AML-193 (cell line): Measurements from ENCODE around the gene ASB4.
"Not testable (repeated sequence)": the region's sequence is repeated elsewhere in the genome, so short reads cannot be mapped to it uniquely, and the experiment has no call there.

Experiments
- DNase-seq, 2 experiments: peaks; one replicate each; lab custom pipeline; 2025; lab: John Stamatoyannopoulos, UW

Gene ASB4

GRCh38 chr7:95478272-95479037 is 7.3 kb upstream of the ASB4 start:
- DNase-seq, result no peak

GRCh38 chr7:95479992-95480624 is 5.6 kb upstream of the ASB4 start:
- DNase-seq, result no peak

- DNase-seq, result no peak
These were observed 4.2 kb upstream of the ASB4 start for GRCh38 chr7:95481271-95482165.

GRCh38 chr7:95482424-95482823 is 3.3 kb upstream of the ASB4 start:
- no peak for DNase-seq

- DNase-seq, result no peak
These were observed 4.6 kb downstream of the ASB4 start for GRCh38 chr7:95490231-95490762.

GRCh38 chr7:95491201-95491600 is 5.5 kb downstream of the ASB4 start:
- DNase-seq, result no peak

GRCh38 chr7:95491634-95492314 is 6.0 kb downstream of the ASB4 start:
- DNase-seq, result no peak

GRCh38 chr7:95493247-95493646 is 7.5 kb downstream of the ASB4 start:
- no peak for DNase-seq

- no peak for DNase-seq
These were observed 8.1 kb downstream of the ASB4 start for GRCh38 chr7:95493844-95494243.

- DNase-seq, result no peak
These were observed 15.6 kb downstream of the ASB4 start for GRCh38 chr7:95501261-95501832.

- DNase-seq, result no peak
These were observed 16.7 kb downstream of the ASB4 start for GRCh38 chr7:95502403-95502802.

- DNase-seq, result no peak
These were observed 17.8 kb downstream of the ASB4 start for GRCh38 chr7:95503271-95504131.

- DNase-seq, result not testable (repeated sequence)
These were observed 18.4 kb downstream of the ASB4 start for GRCh38 chr7:95504132-95504588.

- DNase-seq, result no peak
These were observed 23.0 kb downstream of the ASB4 start for GRCh38 chr7:95508780-95509179.

- no peak for DNase-seq
These were observed 23.5 kb downstream of the ASB4 start for GRCh38 chr7:95509199-95509598.

- DNase-seq, result peak; percentile 93 to 94
These were observed 26.0 kb downstream of the ASB4 start for GRCh38 chr7:95511716-95512260.

GRCh38 chr7:95517458-95517857 is 31.7 kb downstream of the ASB4 start:
- no peak for DNase-seq

- no peak for DNase-seq
These were observed 32.1 kb downstream of the ASB4 start for GRCh38 chr7:95517870-95518269.

- DNase-seq, result no peak
These were observed 34.4 kb downstream of the ASB4 start for GRCh38 chr7:95520136-95520535.

- DNase-seq, result no peak
These were observed 39.8 kb downstream of the ASB4 start for GRCh38 chr7:95525503-95525902.
